GM13976 (cell line): ENCODE measurements around the gene RHEX.

Source experiments
- DNase-seq: peaks from one replicate; pipeline ENCODE4 v3.0.0; 2012; ENCODE audit warnings: low spot score
- in situ Hi-C: fragments of 300-500 bp; cut with MboI; formaldehyde crosslinking; loops from one replicate; pipeline ENCODE4 v1.12.0; 2022; ENCODE audit warnings: low sequenced_read_pairs, mixed read lengths, inconsistent platforms; ENCODE audit not compliant: unreplicated experiment
- TF ChIP-seq, protein P1 (sequence below): IDR thresholded peaks from 2 replicates; pipeline ENCODE4 v1.5.1; 2012; ENCODE audit warnings: borderline replicate concordance, mild to moderate bottlenecking; ENCODE audit not compliant: insufficient read depth; ENCODE audit errors: extremely low read depth, missing control alignments, control extremely low read depth

RHEX gene

DNA sequence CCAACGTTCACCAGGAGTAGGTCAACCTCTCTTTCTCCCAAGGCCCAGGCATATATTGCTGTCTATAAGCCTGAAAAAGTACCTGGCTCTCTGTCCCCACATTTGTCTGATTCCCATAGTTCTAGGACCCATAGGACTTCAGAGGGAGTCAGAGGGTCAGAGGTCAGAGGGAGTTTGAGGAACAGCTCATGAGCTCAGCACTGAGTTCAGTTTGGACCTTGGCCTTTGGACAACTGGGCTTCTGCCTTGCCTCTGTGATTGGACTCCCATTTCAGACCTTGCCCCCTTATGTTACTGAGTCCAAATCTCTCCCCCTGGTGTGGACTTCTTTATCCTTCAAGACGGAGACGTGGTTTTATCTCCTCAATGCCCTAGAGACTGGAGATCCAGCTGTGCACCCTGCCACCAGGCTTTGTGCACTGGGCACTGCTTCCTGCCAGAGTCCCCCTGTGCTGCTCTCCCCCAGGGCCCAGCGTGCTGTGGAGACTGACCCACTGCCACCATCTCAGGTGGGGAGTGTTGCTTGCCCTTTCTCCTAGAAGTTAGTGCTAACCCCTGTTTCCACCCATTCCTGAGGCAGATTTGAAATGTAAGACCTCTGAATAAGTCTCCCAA lies 32.5 kb upstream of the RHEX start:
- in situ Hi-C loops, result no loop called here
- no peak for DNase-seq
- TF ChIP-seq, protein P1, sequence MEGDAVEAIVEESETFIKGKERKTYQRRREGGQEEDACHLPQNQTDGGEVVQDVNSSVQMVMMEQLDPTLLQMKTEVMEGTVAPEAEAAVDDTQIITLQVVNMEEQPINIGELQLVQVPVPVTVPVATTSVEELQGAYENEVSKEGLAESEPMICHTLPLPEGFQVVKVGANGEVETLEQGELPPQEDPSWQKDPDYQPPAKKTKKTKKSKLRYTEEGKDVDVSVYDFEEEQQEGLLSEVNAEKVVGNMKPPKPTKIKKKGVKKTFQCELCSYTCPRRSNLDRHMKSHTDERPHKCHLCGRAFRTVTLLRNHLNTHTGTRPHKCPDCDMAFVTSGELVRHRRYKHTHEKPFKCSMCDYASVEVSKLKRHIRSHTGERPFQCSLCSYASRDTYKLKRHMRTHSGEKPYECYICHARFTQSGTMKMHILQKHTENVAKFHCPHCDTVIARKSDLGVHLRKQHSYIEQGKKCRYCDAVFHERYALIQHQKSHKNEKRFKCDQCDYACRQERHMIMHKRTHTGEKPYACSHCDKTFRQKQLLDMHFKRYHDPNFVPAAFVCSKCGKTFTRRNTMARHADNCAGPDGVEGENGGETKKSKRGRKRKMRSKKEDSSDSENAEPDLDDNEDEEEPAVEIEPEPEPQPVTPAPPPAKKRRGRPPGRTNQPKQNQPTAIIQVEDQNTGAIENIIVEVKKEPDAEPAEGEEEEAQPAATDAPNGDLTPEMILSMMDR, result no peak

DNA sequence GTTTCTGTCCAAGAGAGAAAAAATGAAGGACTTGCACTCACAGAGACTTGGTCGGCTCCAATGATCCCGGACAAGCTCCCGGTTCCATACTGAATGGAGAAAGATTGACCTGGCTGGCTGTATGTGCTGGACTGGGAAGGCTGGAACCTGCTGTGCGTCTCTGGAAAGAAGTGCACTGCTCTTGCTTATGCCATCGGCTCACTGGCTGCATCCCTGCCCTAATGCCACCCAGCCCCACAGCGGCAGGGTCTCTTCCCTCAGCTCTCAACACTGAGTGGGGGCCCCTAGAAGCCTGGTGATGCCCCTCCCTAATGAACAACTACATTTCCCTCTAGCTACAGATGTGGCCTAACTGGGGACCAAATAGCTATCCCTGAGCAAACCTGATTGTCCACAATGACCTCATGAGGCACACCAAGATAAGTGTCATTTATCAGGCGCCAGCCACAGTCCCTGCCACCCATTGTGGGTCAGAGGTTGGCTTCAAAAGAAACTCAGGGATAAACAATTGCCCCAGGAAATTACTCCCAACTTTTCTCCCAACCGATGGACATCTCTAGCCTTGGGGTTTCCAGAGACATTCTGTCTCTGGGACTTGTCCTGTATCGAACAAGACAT lies 31.9 kb upstream of the RHEX start:
- in situ Hi-C loops, result no loop called here
- DNase-seq, result no peak
- TF ChIP-seq, protein P1, result no peak

DNA sequence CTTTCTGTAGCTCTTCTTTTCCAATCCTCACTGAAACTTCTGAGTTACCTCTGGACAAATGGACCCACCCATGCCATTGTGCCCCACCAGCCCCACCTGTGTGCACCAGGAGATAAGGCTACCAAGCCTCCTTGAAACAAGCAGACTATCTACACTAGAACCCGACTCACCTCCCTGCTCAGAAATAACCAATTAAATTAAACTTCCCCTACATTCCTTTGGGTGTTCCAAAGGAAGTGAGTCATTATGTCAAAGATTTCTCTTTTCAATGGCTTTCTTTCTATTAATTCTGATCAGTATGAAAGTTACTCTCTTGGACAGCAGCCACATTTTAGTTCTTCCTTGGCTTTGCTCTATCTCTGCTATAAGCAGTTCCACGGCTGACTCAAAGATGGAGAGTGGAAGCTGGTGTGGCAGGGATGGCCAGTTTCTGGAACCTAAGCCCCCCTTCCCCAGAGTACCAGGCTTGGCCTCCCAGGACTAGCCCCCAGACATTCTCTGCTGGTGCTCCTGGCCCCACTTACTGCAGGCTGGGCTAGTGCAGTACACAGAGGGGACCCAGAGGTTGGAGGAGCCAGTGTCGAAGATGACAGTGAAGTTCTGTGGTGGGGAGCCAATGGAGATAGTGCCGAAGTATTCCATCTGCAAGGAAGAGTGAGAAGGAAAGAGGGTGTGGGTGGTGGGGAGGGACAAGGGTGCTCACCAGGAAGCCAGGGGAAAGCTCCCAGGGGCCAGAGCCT lies 31.2 kb upstream of the RHEX start:
- TF ChIP-seq, protein P1, result no peak

DNA sequence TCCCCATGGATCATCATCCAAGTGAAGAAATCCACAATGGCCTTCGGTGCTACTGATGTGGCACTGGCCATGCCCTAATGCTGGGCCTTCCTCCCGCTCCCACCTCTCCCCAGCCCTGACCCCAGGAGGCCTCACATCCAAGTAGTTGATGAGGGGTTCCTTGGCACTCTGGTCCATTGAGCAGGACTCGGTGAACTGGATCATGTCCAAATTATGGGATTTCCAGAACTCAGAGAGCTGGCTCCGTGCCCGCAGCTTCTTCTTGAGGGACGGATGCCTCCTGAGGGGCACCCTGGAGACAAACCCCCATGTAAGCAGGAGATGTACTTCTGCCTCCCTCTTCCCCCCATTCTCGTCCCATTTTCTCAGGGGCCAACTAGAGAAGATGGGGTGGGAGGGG lies 30.2 kb upstream of the RHEX start:
- in situ Hi-C loops, result no loop called here
- no peak for DNase-seq
- TF ChIP-seq, protein P1, result no peak

More for the DNA sequence above, 31.2 kb upstream of the RHEX start:
- DNase-seq, result no peak
- in situ Hi-C loops, result no loop called here

DNA sequence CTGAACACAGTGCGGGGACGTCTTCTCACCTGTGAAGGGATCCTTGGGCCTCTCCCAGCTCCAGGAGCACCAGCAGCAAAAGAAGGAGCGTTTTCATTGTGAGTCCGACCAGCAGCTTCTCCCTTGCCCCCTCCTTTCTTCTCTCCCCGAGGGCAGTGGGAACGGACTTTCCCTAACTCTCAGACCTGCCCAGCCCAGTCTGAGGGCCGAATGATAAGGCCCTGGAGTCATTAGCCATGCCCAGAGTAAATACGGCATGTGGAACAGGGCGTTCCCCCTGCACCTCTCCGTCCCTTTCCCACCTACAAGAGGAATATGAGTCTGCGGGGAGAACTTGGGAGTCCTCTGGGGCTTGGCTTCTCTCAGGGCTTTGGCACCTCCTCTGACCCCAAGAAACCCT lies 29.3 kb upstream of the RHEX start, which contains the start of gene CTSE:
CTSE (minus strand) TSS at position 201 of the 400 bp plus-strand sequence; CDS start at position 97, 104 bp downstream.
- no peak for DNase-seq
- TF ChIP-seq, protein P1, result no peak

DNA sequence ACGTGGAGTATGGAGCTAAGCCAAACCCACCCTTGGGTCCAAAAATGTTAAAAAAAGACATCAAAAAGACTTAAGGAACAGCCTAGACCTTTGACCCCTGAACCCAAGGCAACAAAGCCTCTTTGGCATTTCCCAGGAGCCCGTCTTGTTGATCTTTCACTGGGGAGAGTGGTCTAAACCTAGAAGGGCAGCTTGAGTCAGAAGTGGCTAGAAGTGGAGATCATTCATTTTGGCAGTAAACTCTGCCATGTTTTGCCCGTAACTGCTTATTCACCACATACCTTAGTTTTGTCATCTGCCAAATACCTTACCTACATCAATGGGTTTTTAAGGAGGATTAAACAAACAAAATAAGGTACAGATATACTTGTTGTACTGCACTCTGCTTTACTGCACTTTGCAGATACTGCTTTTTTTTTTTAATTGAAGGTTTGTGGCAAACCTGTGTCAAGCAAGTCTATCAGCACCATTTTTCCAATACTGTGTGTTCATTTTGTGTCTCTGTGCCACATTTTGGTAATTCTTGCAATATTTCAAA lies 27.6 kb upstream of the RHEX start:
- DNase-seq, result no peak
- TF ChIP-seq, protein P1, result no peak
- in situ Hi-C loops, result no loop called here

More for the DNA sequence above, 29.3 kb upstream of the RHEX start, which contains the start of gene CTSE:
- in situ Hi-C loops, result no loop called here
